Right renal pelvis (tissue), 4 donors: ENCODE measurements around the gene B9D2. TPM values are rescaled to one million over a fixed set of nuclear protein-coding genes. Genes with fewer than 3 reads are reported as not detected.
A peak's percentile ranks its signal among the peaks of the same experiment; 100 is the strongest.
"Not testable (repeated sequence)": the region's sequence is repeated elsewhere in the genome, so short reads cannot be mapped to it uniquely, and the experiment has no call there.

Experiments
- DNase-seq, 4 donors: peaks; one replicate each; pipeline ENCODE4 v3.0.0-alpha.2; 2013; ENCODE audit warnings: low read depth in 4 of 4, low spot score in 3 of 4, missing footprints in 1 of 4
- polyA plus RNA-seq, 4 donors: library from polyadenylated mRNA; unstranded; fragments of 120-200 nt; gene quantifications; one replicate each; pipeline ENCODE4 v1.2.1, GENCODE V29; 2013; ENCODE audit not compliant: insufficient read length in 4 of 4

Gene B9D2, protein sequence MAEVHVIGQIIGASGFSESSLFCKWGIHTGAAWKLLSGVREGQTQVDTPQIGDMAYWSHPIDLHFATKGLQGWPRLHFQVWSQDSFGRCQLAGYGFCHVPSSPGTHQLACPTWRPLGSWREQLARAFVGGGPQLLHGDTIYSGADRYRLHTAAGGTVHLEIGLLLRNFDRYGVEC
- 10 to 100 TPM in 1 of 4 donors, 1 to 10 TPM in 3; 5.8 to 10.1 (median 6.3) TPM for polyA plus RNA-seq

DNA sequence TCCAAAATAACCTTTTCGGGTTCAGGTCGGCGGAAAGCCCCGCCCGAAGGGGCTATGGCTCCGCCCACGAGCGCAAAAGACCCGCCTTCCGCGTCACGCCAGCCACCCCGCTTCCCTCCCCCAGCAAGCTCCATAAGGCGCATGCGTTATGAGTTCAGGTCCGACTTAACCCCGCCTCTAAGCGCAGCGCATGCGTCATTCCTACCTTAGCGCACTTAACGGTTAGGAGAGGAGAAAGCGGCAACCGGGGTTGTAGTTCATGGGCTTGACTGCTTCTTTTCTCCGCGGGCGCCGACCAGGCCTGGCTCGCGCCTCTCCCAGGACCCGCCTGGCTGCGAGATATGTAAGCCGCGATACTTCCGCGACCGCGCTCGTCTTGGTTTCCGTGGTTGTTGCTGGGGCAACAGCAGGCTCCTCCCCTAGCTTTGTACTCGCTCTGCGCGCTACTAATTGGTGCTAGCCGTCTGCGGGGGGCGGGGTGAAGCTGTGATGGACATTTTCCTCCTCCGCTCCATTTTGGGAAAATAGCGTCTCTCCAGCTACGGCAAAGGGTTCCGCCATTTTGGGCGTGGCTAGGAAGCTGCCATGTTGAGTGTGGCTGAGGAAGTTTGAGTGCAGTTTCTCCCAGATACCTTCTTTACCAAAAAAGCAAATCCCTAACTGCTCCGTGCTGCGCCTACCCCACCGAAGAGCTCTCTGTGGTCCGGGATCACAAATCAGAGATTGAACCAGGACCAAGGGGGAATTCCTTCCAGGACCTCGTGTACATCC, at the start of gene B9D2:
B9D2 (minus strand) TSS at position 397 of the 771 bp plus-strand sequence. CDS start 630 bp downstream, outside the sequence.
- DNase-seq, result peak; percentile 97 to 99 (median 98)

DNA sequence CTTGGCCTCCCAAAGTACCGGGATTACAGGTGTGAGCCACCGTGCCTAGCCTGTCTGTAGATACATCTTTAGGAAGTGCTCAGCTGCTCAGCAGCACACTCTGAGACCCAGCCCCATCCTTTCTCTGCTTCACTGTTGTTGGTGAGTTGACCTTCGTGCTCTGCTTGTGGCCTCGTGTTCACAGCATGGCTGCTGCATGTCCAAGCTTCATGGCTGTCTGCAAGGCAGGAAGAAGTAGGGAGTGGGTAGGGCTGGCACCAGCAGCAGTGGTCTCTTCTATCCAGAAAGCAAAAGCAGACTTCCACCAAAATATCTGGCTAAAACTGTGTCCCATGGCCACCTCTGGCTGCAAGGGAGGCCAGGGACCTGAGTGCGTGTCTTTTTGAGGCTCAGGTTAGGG, 49.0 kb upstream of the B9D2 start:
- no peak for DNase-seq

DNA sequence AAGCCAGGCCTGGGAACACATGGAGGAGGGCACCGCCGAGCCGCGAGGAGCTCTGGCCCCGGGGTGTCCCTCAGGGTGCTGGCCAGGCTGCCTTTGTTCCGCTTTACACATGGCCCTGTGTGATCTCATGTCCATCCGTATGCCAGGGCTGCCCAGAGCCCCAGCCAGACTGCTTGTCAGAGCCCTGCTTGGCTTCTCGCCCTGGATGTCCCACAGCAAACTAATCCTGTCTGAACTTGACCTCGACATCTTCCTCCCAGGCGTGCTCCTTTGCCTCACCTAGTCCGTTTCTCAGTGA, 48.0 kb upstream of the B9D2 start:
- DNase-seq, result no peak

DNA sequence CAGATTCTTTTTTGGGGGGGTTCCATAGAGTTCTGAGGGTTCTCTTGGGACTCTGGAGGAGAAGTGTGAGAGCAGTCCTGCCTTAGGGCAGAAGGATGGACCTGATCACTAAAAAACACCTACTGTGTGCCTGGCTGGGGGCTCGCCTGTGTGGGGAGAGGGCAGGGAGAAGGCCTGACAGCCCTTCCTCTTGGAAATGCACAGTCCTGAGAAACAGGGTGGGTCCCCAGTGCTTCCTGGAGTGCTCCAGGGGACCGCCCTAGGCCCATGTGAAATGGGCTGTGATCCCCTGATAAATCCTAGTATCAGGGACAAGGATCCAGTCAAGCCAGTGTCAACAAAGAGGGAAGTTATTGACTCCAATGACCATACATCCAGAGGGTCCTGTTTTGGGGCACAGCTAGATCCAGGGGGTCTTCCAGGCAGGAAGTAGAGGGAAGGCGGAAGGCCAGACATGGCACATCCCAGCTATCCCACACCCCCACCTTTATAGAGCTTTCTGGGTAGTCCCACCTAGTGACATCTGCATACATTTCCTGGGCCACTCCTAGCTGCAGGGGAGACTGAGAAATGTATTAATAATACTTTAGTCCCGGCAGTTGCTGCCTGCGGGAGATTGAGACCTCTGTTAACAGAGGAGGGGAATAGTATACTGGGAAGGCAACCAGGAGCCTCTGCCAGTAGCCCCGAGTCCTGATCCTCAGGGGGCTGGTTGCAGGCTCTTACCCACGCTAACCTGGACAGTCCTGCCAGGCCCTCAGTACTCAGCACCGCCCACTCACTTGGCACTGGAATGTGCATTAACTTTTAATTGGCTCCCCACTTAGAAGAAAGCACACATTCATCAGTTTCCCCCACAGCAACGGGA, 47.4 kb upstream of the B9D2 start:
- no peak for DNase-seq

DNA sequence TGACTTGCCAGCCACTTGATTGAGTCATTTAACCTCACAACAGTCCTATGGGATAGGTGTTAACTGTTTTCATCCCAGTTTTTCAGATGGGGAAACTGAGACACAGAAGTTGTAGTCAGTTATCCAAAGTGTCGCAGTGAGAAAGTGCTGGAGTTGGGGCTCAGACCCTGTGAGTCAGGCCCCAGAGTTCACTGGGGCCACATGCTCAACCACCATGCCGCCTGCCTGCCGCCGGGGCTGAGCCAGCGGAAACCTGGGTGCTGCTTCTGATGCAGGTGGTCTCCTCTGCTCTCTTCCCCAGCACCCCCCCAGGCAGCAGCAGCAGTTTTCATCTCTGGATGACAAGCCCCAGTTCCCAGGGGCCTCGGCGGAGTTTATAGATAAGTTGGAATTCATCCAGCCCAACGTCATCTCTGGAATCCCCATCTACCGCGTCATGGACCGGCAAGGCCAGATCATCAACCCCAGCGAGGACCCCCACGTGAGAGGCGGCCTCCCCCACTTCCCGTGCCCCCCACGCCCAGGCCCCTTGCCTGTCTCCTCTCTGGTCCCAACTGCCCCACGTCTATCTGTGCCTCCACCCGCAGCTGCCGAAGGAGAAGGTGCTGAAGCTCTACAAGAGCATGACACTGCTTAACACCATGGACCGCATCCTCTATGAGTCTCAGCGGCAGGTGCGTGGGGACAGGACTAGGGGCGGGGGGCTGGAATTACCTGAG, 46.5 kb upstream of the B9D2 start:
- no peak for DNase-seq

DNA sequence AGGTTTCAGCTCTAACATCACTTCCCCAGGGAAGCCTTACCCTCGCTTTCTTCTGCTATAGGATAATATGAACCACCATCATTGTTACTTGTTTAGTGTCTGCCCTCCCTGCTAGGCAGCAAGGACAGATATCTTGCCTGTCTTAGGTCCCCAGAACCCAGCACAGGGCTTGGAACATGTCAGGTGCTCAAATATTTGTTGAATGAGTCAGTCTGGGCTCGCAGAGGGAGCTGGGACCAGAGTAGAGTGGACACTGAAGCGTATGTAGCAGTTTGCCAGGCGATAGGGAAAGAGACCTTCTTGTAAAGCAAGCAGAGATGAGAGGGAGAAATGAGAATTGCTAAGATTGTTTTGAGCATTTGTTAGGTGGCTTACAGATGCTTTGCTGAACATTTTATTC, 45.3 kb upstream of the B9D2 start:
- DNase-seq, result no peak

DNA sequence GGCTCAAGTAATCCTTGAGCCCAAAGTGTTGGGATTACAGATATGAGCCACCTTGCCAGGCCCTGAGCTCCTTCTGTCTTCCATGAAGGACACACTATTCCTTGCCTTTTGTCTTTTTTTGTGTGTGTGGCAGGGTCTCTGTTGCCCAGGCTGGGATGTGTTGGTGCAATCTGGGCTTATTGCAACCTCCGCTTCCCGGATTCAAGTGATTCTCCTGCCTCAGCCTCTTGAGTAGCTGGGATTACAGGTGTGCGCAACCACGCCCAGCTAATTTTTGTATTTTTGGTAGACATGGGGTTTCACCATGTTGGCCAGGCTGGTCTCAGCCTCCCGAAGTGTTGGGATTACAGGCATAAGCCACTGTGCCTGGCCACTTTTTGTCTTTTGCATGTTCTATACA, 44.9 kb upstream of the B9D2 start:
- not testable (repeated sequence) for DNase-seq

DNA sequence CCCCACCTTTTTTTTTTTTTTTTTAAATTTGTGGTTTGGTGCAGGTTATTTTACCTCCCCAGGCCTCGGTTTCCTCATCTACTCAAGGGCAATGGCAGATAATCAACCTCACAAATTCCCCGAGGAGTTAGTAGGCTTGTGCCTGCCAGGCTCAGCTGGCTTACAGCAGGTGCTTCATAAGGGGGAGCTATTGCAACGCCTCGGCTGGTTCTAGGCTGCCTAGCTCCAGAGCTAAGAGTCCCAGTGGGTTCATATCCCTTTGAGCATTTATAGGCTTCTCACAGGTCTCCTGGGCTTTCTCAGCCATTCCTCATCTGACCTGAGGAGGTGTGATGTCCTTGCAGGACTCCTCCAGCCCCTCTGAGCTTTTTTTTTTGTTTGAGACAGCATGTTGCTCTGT, 44.3 kb upstream of the B9D2 start:
- no peak for DNase-seq

DNA sequence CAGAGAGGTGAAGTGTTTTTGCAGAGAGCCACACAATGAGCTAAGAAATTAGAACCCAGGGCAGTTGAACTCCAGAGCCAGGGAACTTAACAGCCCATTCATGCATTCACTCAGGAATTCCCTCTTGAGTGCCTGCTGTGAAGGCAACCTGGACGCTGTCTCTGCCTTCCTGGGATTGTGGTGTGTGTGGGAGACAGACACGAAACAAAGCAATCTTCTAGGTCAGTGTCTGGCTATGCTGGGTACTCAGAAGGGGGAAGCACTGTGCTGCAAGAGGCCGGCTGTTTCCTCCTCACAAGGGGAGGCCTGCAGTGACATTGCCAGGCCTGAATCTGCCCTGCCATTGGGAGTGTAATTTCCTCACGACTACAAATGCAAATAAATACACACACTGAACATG, 43.3 kb upstream of the B9D2 start:
- DNase-seq, result no peak

DNA sequence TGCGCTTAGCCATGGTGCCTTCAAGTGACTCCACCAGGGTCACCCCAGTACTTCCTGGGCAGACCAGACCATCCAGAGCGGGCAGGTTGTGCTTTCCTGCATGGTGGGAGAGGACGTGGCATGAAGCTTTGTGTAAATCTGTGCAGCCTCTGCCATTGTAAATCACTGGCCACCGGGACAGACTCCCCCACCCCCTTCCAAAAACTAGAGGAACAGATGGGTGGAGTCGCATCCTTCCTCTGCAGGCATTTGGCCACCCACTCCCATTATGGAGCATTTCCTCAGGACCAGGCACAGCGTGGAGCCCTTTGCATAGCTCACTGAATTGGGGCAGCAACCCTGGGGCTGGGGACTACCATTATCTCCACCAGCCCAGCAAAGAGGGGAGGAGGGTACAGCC, 41.8 kb upstream of the B9D2 start:
- no peak for DNase-seq

DNA sequence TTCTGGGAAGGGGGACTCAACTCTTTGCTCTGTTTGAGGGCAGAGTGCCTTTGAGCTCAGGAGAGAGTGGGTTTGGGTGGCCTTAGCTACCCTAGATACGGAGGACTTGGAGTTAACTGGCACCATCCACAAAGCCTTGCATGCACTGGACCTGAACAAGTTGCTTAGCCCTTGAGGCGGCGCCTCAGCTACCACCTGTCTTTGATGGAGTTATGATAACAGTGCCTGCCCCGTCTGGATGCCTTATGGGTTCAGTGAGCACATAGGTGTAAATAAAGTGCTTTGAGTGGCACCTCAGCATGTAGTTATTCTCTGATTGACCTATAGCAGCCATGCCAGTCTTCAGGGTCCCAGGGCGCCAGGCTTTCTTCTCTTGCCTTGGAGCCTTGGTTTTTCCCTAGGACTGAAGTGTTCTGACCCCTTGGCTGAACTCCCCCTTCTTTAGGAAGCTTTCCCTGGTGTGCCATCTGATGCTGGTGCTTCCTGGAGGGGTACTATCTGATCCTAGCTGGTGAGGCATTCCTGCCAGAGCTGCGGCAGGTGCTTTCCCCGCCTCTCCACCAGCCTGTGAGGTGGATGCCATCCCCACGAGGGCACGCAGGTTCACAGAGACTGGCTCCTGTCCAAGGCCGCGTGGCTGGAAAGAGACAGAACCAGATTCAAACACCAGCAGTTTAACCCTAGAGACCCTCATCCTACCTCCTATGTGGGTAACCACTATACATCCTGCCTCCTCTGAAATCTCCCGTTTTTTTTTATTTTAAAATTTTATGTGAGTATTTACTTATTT, 39.4 kb upstream of the B9D2 start:
- DNase-seq, result no peak

DNA sequence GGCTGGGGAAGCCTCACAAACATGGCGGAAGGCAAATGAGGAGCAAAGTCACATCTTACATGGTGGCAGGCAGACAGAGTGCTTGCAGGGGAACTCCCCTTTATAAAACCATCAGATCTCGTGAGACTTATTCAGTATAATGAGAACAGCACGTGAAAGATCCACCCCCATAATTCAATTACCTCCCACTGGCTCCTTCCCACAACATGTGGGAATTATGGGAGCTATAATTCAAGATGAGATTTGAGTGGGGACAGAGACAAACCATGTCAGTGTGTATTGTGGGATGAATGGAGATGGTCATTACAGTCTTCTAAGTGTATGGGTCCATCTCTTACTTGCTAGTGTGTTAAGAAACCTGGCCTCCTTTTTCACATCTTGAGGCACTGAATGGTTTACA, 38.1 kb upstream of the B9D2 start:
- no peak for DNase-seq

DNA sequence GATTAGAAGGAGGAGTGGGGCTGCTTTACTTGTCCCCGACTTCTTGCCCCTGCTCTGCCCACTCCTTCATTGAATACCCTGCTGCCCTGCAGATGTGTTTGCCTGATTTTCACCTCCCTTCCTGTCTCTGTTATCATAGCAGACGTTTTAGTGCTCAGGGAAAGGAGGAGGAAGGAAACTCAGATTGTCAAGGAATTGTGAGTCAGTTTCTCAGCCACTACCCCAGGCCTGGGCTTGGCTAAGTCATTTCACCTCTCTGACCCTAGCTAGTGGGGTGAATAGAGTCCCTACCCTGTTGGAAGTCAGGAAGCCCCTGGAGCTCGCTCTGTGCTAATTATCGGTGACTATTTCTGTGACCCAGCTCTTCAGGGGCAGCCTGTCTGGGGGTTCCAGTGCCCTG, 37.5 kb upstream of the B9D2 start:
- DNase-seq, result no peak

DNA sequence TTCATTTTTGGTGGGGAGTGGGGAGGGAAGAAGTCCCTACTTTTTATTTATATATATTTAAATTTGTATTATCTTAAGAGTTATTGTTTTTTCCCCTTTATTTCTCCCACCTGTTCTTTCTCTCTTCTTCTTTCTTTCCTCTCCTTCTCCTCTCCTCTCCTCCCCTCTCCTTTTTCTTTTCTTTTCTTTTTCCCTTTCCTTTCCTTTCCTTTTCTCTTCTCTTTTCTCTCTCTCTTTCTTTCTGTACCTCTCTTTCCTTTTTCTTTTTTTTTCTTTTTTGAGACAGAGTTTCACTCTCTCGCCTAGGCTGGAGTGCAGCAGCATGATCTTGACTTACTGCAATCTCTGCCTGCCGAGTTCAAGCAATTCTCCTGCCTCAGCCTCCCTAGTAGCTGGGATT, 35.6 kb upstream of the B9D2 start:
- no peak for DNase-seq

DNA sequence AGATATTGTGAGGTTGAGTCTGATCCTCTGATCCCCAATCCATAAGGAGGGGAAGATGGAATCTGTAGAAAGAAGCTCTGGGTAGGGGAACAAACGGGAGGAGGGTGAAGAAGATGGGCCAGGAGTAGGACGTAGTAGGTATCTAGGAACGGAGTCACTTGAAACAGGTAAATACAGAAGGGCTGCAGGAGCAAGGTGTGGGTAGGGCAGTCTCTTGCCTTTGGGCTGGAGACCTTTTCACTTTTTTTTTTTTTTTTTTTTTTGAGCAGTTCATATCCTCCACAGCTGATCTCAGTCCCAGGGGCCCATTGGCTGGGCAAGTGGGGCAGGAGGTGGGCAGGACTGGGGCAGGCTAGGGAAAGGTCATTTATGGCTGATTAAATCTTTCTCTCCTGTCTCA, 35.1 kb upstream of the B9D2 start:
- no peak for DNase-seq

DNA sequence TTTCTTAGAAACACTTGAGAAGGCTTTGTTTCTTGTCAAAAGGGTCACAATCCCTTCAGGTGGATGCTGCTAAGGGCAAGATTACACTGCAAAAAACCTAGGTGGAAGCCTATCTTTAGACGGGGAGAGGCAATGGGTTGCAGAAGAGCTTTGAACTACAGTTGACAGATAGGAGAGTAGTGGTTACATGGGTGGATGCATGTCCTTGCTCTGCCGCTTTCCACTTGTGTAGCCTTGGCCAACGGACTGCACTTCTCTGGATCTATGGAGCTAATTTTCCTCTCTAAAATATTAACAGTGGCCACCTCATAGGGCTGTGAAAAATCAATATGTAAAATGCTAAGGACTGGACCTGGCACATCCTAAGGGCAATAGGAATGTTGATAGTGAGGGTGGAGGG, 34.6 kb upstream of the B9D2 start:
- no peak for DNase-seq

DNA sequence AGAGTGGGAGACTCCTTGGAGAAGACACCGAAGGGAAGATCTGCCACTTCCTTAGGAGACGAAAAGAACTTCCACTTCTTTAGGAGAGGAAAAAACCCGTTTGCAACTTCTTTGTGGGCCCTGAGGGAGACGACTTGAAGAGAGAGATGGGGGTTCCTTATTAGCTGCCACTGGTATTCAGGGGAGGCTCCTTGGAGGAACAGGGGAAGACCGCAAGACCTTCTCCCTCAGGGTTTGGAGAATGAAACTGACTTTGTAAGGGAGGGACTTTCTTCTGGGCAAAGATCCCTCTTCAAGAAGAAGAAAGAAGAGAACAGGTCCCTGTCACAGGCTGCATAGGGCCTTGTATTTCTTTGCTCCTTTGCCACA, 34.1 kb upstream of the B9D2 start:
- DNase-seq, result no peak

DNA sequence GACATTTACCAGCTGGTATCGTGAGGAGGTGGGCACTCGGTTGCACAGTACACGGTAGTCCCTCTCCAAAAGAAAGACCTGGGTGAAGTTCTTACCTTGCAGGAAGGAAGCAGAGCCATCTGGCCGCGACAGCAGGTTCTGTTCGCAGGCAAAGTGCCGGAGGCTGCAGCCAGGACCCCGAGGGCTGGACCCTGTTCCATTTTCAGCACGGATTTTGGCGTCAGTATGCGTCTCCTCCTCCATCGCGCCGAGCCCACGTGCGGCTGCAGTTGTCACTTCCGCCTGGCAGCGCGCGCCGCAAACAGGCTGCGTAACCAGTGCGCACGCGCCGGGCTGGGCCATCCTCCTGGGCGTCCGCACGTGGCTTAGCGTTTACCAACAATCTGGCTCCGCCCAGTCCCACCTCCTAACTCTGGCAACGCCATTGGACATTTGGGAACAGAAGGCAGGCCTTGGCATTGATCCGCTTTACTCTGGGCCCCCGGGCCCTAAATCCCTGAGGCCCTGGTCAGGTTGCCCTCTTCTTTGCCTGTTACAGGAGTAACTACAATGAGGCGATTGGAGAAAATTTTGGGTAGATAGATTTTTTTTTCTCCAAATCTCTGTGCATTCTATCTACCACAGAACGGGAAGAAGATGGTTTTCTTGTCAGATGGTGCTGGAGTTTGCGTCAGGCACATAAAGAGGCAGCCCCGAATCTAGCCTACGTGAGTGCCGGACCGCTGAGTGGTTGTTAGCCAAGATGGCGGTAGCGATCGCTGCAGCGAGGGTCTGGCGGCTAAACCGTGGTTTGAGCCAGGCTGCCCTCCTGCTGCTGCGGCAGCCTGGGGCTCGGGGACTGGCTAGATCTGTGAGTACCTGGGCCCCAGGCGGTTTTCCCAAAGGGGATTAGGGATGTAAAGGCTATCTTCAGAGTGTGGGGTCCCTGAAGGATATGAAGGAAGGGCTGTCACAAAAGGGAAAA, 33.4 kb upstream of the B9D2 start, which contains the start of the genes BCKDHA and EXOSC5:
BCKDHA (plus strand) TSS at position 733 of the 964 bp plus-strand sequence; CDS start at position 743, 10 bp downstream.
EXOSC5 (minus strand) TSS at position 274 of the 964 bp plus-strand sequence; CDS start at position 243, 31 bp downstream.
- peak; percentile 98 to 100 (median 100) for DNase-seq

DNA sequence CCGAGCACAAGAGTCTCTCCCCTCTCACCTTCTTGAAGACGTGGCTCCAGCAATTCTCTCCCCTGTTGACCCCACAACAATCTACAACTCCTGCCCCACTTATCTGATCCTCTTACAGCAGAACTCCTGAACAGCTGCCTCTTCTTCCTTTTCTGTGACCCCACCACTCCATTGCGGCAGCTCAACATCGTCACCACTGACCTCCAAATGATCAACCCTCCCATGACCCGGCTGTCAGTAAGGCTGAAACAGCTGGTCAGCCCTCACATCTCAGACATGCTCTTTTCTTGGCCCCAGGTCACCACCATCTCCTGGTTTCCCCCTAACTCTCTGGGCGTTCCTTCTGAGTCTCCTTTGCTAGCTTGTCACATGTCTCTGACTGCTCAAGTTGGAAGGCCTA, 31.4 kb upstream of the B9D2 start:
- DNase-seq, result no peak
